Endothelial cell of umbilical vein (primary cell): Measurements from ENCODE around the gene IGSF9B. TPM values are rescaled to one million over a fixed set of nuclear protein-coding genes. Genes with fewer than 3 reads are reported as not detected.

Source experiments
- BruUV-seq: library from RNA; stranded (reverse); fragments of 400-500 nt; replicated peaks from 2 replicates; lab custom pipeline; 2021; lab: Mats Ljungman, UMichigan
- CTCF ChIA-PET: fragments of 300-600, 350-600 bp; sonication (Branson Sonifier 250); formaldehyde crosslinking; loops from one replicate; lab custom pipeline; 2021; ENCODE audit warnings: antibody characterized with exemption, inconsistent platforms; lab: Charles Lee
- POLR2A ChIA-PET: fragments of 300-600, 350-600 bp; sonication (Branson Sonifier 250); formaldehyde crosslinking; loops from one replicate; lab custom pipeline; 2021; ENCODE audit warnings: antibody characterized with exemption, inconsistent platforms; lab: Charles Lee
- DNase-seq: peaks from one replicate; pipeline ENCODE4 v3.0.0-alpha.2; 2011; ENCODE audit warnings: low read depth, low spot score
- FAIRE-seq: peaks from 2 replicates; lab custom pipeline; 2011; peaks lifted over from hg19 to GRCh38; lab: Jason Lieb, UNC
- H2AFZ ChIP-seq: 2 replicates; pipeline ENCODE4 v1.6.0; 2012; ENCODE audit warnings: low read depth, low read length, control low read depth, inconsistent platforms
- H3K27ac ChIP-seq: 2 replicates; pipeline ENCODE4 v1.5.1; 2011; ENCODE audit warnings: low read depth, mild to moderate bottlenecking, control low read depth, low read length, moderate library complexity; ENCODE audit not compliant: insufficient read depth
- H3K27me3 ChIP-seq, 2 experiments: 2 replicates each; pipeline versions ENCODE4 v1.6.0 to v1.6.1; 2011; ENCODE audit warnings: low read length in 2 of 2, mixed read lengths in 1 of 2; ENCODE audit not compliant: control insufficient read depth in 2 of 2, insufficient read depth in 2 of 2
- H3K36me3 ChIP-seq, 2 experiments: 2 replicates in 1 of 2; 3 replicates in 1 of 2; pipeline ENCODE4 v1.5.1; 2011; ENCODE audit warnings: low read length in 2 of 2, mild to moderate bottlenecking in 1 of 2, moderate library complexity in 1 of 2; ENCODE audit not compliant: control insufficient read depth in 2 of 2, insufficient read depth in 2 of 2; ENCODE audit errors: extremely low read depth in 1 of 2
- H3K4me1 ChIP-seq: 3 replicates; pipeline ENCODE4 v1.5.1; 2011; ENCODE audit warnings: mild to moderate bottlenecking, low read length; ENCODE audit not compliant: control insufficient read depth, insufficient read depth; ENCODE audit errors: extremely low read depth
- H3K4me2 ChIP-seq: 2 replicates; pipeline ENCODE4 v1.6.1; 2011; ENCODE audit warnings: low read length, control low read depth, mixed read lengths; ENCODE audit not compliant: insufficient read depth
- H3K4me3 ChIP-seq, 3 experiments: fragments of 200-600 bp in 1 of 3; sonication (generic), shearing (Covaris generic) in 1 of 3; replicated peaks in 1 of 3; 2 replicates each; pipeline ENCODE4 v1.5.1; 2011 to 2016; ENCODE audit warnings: control low read depth in 3 of 3, low read length in 3 of 3, mild to moderate bottlenecking in 2 of 3, inconsistent platforms in 1 of 3, low read depth in 1 of 3, moderate library complexity in 1 of 3; ENCODE audit not compliant: insufficient read depth in 1 of 3
- H3K79me2 ChIP-seq: 2 replicates; pipeline ENCODE4 v1.6.0; 2012; ENCODE audit warnings: low read length, inconsistent platforms; ENCODE audit not compliant: control insufficient read depth, insufficient read depth
- H3K9ac ChIP-seq: replicated peaks from 2 replicates; pipeline ENCODE3; 2011; ENCODE audit warnings: low read length, control low read depth; ENCODE audit not compliant: insufficient read depth; ENCODE audit errors: extremely low read depth
- H3K9me1 ChIP-seq: replicated peaks from 3 replicates; pipeline ENCODE4 v1.6.0; 2011; ENCODE audit warnings: mild to moderate bottlenecking, low read length; ENCODE audit not compliant: control insufficient read depth, insufficient read depth; ENCODE audit errors: extremely low read depth
- H3K9me3 ChIP-seq: replicated peaks from 2 replicates; pipeline ENCODE4 v1.5.1; 2012; ENCODE audit warnings: low read length, inconsistent platforms; ENCODE audit not compliant: control insufficient read depth, insufficient read depth
- H4K20me1 ChIP-seq: replicated peaks from 2 replicates; pipeline ENCODE3; 2011; ENCODE audit warnings: mild to moderate bottlenecking, low read length; ENCODE audit not compliant: control insufficient read depth, insufficient read depth; ENCODE audit errors: extremely low read depth
- CTCF ChIP-seq, 2 donors: IDR thresholded peaks; 1 replicate in 1 of 2; 2 replicates in 1 of 2; pipeline ENCODE4 v1.5.1; 2011; ENCODE audit warnings: low read length in 2 of 2, mild to moderate bottlenecking in 2 of 2, moderate library complexity in 2 of 2, control low read depth in 1 of 2, inconsistent platforms in 1 of 2, low read depth in 1 of 2; ENCODE audit not compliant: insufficient read depth in 1 of 2; ENCODE audit errors: extremely low read depth in 1 of 2
- EZH2 ChIP-seq: IDR thresholded peaks from 2 replicates; pipeline ENCODE4 v1.6.1; 2012; ENCODE audit warnings: borderline replicate concordance, low read depth, mild to moderate bottlenecking, moderate library complexity, low read length, inconsistent platforms; ENCODE audit not compliant: severe bottlenecking
- FOS ChIP-seq: IDR thresholded peaks from 2 replicates; pipeline ENCODE4 v1.6.1; 2011; ENCODE audit warnings: mild to moderate bottlenecking, low read length, moderate library complexity, borderline replicate concordance; ENCODE audit not compliant: insufficient read depth
- GATA2 ChIP-seq: IDR thresholded peaks from 2 replicates; pipeline ENCODE4 v1.7.0; 2011; ENCODE audit warnings: low read depth, mild to moderate bottlenecking, moderate library complexity, mixed read lengths, low read length; ENCODE audit not compliant: insufficient read length, insufficient read depth
- JUN ChIP-seq: IDR thresholded peaks from 2 replicates; pipeline ENCODE4 v1.6.1; 2011; ENCODE audit warnings: borderline replicate concordance, low read depth; ENCODE audit not compliant: insufficient read length, insufficient read depth
- MAX ChIP-seq: IDR thresholded peaks from 2 replicates; pipeline ENCODE4 v1.6.1; 2011; ENCODE audit not compliant: insufficient read depth, insufficient read length
- MYC ChIP-seq: IDR thresholded peaks from one replicate; pipeline ENCODE4 v1.6.1; 2011; ENCODE audit warnings: mild to moderate bottlenecking, low read depth, low read length
- POLR2A ChIP-seq: IDR thresholded peaks from 2 replicates; pipeline ENCODE4 v1.6.1; 2012; ENCODE audit warnings: low read depth, mild to moderate bottlenecking, control low read depth, low read length
- POLR2AphosphoS5 ChIP-seq: IDR thresholded peaks from 2 replicates; pipeline ENCODE4 v1.6.1; 2012; ENCODE audit warnings: low read depth, mild to moderate bottlenecking, control low read depth, low read length, moderate library complexity; ENCODE audit not compliant: insufficient read depth
- dilution Hi-C: fragments of 300-500 bp; cut with MboI; formaldehyde crosslinking; loops from one replicate; pipeline ENCODE4 v1.15.0; 2019; ENCODE audit warnings: low sequenced_read_pairs; ENCODE audit not compliant: extremely low pct_ligation_motif_present
- intact Hi-C: fragments of 100-400 bp; cut with micrococcal nuclease; formaldehyde crosslinking; loops from one replicate; pipeline ENCODE4 v1.10.0; 2022
- polyA plus RNA-seq, 4 experiments: library from polyadenylated mRNA; depleted of rRNA in 3 of 4; stranded (reverse) in 3 of 4; unstranded in 1 of 4; fragments of >200 nt; gene quantifications; 2 replicates each; pipeline versions ENCODE4 v1.2.1 to v1.2.3, GENCODE V29; 2011 to 2012; ENCODE audit warnings: missing spikeins in 1 of 4
- total RNA-seq: library from RNA; stranded (reverse); gene quantifications from 2 replicates; pipeline ENCODE4 v1.2.3, GENCODE V29; 2021

Gene IGSF9B
- total and polyA plus RNA-seq, 2 donors (not counting 3 experiments of a cell fraction or from before 2014, with no cell fraction given), result 0.15 to 0.18 TPM

- Histone ChIP-seq H3K9me3 (no peaks in the 10 kb centered on the region), H3K36me3 (no peaks in the 10 kb centered on the region), H4K20me1 (no peaks in the 10 kb centered on the region), H3K9me1 (no peaks in the 10 kb centered on the region), H3K4me3 (no peak overlapping the region), H3K27ac (no peak overlapping the region), H3K4me2 (no peak overlapping the region), H3K79me2 (no peaks in the 10 kb centered on the region), H3K9ac (no peak overlapping the region), H3K4me1 (no peaks in the 10 kb centered on the region), H3K27me3 (no peaks in the 10 kb centered on the region), H2AFZ (no peak overlapping the region)
- FAIRE-seq, result no peak
- no TSS peak for BruUV-seq
- no peak for DNase-seq
- CTCF ChIA-PET, result interaction anchor here (0.7 to 1.4 kb wide), 2 partner anchors 9 to 10 kb away, joined by 3 to 4 read pairs; no protein-coding TSS in a partner anchor
- intact Hi-C loops (no loop called here), dilution Hi-C loops (no loop called here)
- TF ChIP-seq POLR2AphosphoS5 (no peak), POLR2A (no peak), EZH2 (no peak), MAX (no peak), CTCF (IDR thresholded peaks at IDR 0.05; ENCODE audit: extremely low read depth in 1 of 2, insufficient read depth in 1 of 2, low read depth in 1 of 2, low read length in 2 of 2) (no peak), GATA2 (no peak), MYC (no peak), JUN (no peak), FOS (no peak)
- POLR2A ChIA-PET, result no interaction called here
These were observed 22.7 kb downstream of the IGSF9B start for GRCh38 chr11:133934096-133934495.
